ENCODE results near the gene ANTXR1. TPM values are rescaled to one million over a fixed set of nuclear protein-coding genes. Genes with fewer than 3 reads are reported as not detected.

ANTXR1 gene
- total RNA-seq, 2 donors from 2014 or later, result 48.3 to 54.5 TPM

DNA sequence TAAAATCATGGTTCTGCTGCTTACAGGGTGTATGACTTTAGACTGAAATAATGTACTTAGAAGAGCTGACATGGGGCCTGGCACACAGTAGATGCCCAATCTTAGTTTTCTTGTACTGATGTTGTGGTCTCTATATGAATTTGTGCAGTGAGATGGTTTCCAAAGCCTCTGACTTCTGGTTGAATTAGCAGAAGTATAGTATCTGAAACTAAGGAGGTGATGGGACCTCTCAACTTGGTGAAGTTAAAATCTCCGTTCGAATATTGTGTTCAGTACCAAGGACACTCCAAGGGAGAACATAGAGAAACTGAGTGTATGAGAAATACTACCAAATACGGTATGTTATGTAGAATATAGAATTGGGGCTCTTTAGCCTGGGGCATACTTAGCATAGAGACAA lies 120.9 kb downstream of the ANTXR1 start:
- TF ChIP-seq, protein P1, sequence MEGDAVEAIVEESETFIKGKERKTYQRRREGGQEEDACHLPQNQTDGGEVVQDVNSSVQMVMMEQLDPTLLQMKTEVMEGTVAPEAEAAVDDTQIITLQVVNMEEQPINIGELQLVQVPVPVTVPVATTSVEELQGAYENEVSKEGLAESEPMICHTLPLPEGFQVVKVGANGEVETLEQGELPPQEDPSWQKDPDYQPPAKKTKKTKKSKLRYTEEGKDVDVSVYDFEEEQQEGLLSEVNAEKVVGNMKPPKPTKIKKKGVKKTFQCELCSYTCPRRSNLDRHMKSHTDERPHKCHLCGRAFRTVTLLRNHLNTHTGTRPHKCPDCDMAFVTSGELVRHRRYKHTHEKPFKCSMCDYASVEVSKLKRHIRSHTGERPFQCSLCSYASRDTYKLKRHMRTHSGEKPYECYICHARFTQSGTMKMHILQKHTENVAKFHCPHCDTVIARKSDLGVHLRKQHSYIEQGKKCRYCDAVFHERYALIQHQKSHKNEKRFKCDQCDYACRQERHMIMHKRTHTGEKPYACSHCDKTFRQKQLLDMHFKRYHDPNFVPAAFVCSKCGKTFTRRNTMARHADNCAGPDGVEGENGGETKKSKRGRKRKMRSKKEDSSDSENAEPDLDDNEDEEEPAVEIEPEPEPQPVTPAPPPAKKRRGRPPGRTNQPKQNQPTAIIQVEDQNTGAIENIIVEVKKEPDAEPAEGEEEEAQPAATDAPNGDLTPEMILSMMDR (conservative IDR thresholded peaks at IDR 0.05), result no peak
- no peaks in the 10 kb centered on the region for H3K4me1 ChIP-seq (ENCODE audit: control insufficient read depth, insufficient read depth, low read length)
- no peak for DNase-seq
- Mint-ChIP-seq H3K9me3 (no peaks in the 10 kb centered on the region), H3K27me3 (ENCODE audit: insufficient read depth) (no peaks in the 10 kb centered on the region), H3K4me1 (no peaks in the 10 kb centered on the region), H3K36me3 (ENCODE audit: low read depth) (peaks cover 7% of the 10 kb centered on the region), H3K4me3 (no peak overlapping the region), H3K27ac (no peak overlapping the region)
- no peaks in the 10 kb centered on the region for H3K27me3 ChIP-seq (ENCODE audit: control insufficient read depth, insufficient read depth, low read length, poor library complexity, severe bottlenecking)
- WGBS, 2 experiments (ENCODE audit: insufficient coverage in 1 of 2, insufficient read length in 1 of 2), result 91% methylated on average over 2 to 3 of the region's 3 CpGs
- no peaks in the 10 kb centered on the region for H3K9me3 ChIP-seq (ENCODE audit: control insufficient read depth, low read length)
- no peaks in the 10 kb centered on the region for H3K36me3 ChIP-seq (ENCODE audit: control insufficient read depth, insufficient read depth, low read length)
- H3K9ac ChIP-seq (ENCODE audit: extremely low read depth, low read length, poor library complexity, severe bottlenecking), result no peak overlapping the region
- no peak overlapping the region for H3K4me3 ChIP-seq (ENCODE audit: low read length)
- no peak overlapping the region for H3K27ac ChIP-seq (ENCODE audit: low read depth, low read length)

DNA sequence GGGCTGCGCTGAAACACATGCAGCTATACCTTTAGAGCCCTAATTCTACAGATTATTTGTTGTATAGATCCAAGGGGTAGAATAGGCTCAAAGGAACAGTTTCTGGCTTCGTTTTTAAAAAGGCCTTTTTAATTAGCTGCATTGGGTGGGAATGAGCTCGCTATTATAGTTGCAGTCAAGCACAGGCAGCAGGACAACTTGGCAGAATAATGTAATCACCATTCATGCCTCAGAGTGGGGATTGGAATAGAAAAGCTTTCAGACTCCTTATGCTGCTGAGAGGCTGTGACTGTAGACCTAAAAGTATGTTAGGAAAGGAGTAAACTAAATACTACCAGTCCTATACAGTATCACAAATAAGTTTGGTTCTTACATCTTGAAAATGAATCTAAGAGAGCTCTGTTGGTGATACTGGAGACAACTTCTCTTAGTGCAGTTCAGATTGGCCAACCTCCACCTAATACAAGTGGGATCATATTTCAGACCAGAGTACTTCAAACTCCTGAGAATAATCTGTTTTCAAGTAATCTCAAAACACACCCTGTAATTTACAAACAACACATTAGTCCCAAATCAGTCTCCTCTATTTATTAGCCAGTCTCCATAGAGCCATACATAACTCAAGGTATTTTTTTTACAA lies 121.4 kb downstream of the ANTXR1 start:
- Histone ChIP-seq H3K36me3 (ENCODE audit: control insufficient read depth, insufficient read depth, low read length) (no peaks in the 10 kb centered on the region), H3K27me3 (ENCODE audit: control insufficient read depth, insufficient read depth, low read length, poor library complexity, severe bottlenecking) (no peaks in the 10 kb centered on the region), H3K27ac (ENCODE audit: low read depth, low read length) (no peak overlapping the region), H3K4me3 (ENCODE audit: low read length) (no peak overlapping the region), H3K9ac (ENCODE audit: extremely low read depth, low read length, poor library complexity, severe bottlenecking) (no peak overlapping the region), H3K4me1 (ENCODE audit: control insufficient read depth, insufficient read depth, low read length) (no peaks in the 10 kb centered on the region), H3K9me3 (ENCODE audit: control insufficient read depth, low read length) (no peaks in the 10 kb centered on the region)
- Mint-ChIP-seq H3K9me3 (no peaks in the 10 kb centered on the region), H3K36me3 (ENCODE audit: low read depth) (peaks cover 3% of the 10 kb centered on the region), H3K27me3 (ENCODE audit: insufficient read depth) (no peaks in the 10 kb centered on the region), H3K27ac (no peak overlapping the region), H3K4me3 (no peak overlapping the region), H3K4me1 (no peaks in the 10 kb centered on the region)
- 84 to 92% methylated on average over 2 to 3 of the region's 3 CpGs for WGBS, 2 experiments (ENCODE audit: insufficient coverage in 1 of 2, insufficient read length in 1 of 2)
- TF ChIP-seq, protein P1 (conservative IDR thresholded peaks at IDR 0.05), result no peak
- DNase-seq, result peak; percentile 7

DNA sequence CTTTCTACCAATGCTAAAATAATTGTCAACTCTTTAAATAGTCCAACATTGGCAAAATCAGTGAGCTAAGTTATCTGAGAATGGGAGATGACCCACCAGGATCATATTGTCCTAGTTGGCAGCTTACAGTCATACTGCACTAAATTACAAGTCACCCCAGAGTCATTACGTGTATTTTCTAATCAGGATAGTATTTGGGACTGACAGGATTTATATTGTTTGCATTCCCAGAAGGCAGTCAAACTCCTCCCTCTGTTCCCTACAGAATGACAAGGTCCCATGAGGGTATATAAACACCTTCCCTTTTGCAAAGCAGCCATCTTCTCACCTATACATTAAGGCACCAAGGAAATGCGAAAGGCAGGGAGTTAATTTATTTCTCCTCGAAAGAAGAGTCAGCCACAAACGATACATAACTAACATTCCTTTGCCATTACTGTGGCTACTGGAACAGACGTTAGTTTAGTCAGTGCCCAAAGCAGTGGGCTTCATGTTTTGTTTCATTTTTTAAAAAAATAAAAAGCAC lies 125.3 kb downstream of the ANTXR1 start:
- TF ChIP-seq, protein P1 (conservative IDR thresholded peaks at IDR 0.05), result no peak
- Mint-ChIP-seq H3K9me3 (no peaks in the 10 kb centered on the region), H3K4me3 (no peak overlapping the region), H3K27me3 (ENCODE audit: insufficient read depth) (no peaks in the 10 kb centered on the region), H3K36me3 (ENCODE audit: low read depth) (peaks cover 4% of the 10 kb centered on the region), H3K4me1 (peaks cover 6% of the 10 kb centered on the region), H3K27ac (no peak overlapping the region)
- Histone ChIP-seq H3K9me3 (ENCODE audit: control insufficient read depth, low read length) (no peaks in the 10 kb centered on the region), H3K36me3 (ENCODE audit: control insufficient read depth, insufficient read depth, low read length) (no peaks in the 10 kb centered on the region), H3K27me3 (ENCODE audit: control insufficient read depth, insufficient read depth, low read length, poor library complexity, severe bottlenecking) (no peaks in the 10 kb centered on the region), H3K4me3 (ENCODE audit: low read length) (no peak overlapping the region), H3K4me1 (ENCODE audit: control insufficient read depth, insufficient read depth, low read length) (no peaks in the 10 kb centered on the region), H3K27ac (ENCODE audit: low read depth, low read length) (no peak overlapping the region), H3K9ac (ENCODE audit: extremely low read depth, low read length, poor library complexity, severe bottlenecking) (no peak overlapping the region)
- DNase-seq, result peak; percentile 35
- WGBS, 2 experiments (ENCODE audit: insufficient coverage in 1 of 2, insufficient read length in 1 of 2), result 50 to 75% methylated on average over 3 to 5 of the region's 5 CpGs
